ENCODE data around the gene TNN.

Gene TNN

DNA sequence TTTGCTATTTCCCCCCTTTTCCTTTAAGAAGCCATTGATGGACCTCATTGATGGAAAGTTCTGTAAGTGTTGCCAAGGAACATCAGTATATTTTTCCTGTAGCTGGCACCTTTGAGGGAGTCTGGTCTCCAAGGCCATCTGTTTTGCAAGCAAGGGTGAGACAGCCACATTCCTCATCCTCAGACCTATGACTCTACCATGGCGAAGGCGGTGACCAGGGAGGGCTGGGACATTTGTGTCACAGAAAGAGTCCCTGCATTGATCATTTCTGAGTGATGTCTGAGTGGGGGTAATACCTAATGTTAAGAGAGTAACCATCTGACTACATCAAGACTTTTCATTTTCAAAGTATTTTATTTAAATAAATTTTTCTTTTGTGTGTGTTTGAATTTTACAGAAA is 89.6 kb downstream of the TNN start:
- TF ChIP-seq, protein P1, sequence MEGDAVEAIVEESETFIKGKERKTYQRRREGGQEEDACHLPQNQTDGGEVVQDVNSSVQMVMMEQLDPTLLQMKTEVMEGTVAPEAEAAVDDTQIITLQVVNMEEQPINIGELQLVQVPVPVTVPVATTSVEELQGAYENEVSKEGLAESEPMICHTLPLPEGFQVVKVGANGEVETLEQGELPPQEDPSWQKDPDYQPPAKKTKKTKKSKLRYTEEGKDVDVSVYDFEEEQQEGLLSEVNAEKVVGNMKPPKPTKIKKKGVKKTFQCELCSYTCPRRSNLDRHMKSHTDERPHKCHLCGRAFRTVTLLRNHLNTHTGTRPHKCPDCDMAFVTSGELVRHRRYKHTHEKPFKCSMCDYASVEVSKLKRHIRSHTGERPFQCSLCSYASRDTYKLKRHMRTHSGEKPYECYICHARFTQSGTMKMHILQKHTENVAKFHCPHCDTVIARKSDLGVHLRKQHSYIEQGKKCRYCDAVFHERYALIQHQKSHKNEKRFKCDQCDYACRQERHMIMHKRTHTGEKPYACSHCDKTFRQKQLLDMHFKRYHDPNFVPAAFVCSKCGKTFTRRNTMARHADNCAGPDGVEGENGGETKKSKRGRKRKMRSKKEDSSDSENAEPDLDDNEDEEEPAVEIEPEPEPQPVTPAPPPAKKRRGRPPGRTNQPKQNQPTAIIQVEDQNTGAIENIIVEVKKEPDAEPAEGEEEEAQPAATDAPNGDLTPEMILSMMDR (conservative IDR thresholded peaks at IDR 0.05; ENCODE audit: low read length): no peak

DNA sequence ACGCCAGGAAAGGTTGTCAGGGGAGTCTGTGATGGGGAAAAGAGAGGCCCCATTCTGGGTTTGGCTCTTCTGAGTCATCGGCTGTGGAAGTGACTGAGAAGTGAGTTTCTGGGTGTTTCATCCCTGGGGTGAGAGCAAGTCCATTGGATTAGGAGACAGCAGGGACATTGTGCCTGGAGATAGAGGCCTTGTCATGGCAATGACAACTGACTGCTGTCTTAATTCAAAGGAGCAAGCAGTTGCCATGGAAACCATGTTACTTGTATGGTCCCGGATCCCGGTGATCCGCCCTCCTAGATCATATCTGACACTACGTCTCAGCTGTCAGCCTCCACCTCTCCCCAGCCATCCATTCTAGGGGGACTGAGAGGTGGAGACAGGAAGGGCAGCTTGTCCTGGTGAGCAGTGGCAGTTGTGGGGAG is 90.5 kb downstream of the TNN start:
- H3K4me3 ChIP-seq (ENCODE audit: low read length): no peak overlapping the region
- TF ChIP-seq, protein P1 (conservative IDR thresholded peaks at IDR 0.05; ENCODE audit: low read length): no peak
- no peak for DNase-seq (ENCODE audit: low read depth)

More for the DNA sequence above, 89.6 kb downstream of the TNN start:
- DNase-seq (ENCODE audit: low read depth): no peak
- no peak overlapping the region for H3K4me3 ChIP-seq (ENCODE audit: low read length)

- no peak for DNase-seq (ENCODE audit: low read depth)
- TF ChIP-seq, protein P1 (conservative IDR thresholded peaks at IDR 0.05; ENCODE audit: low read length): no peak
- no peak overlapping the region for H3K4me3 ChIP-seq (ENCODE audit: low read length)
Measured at GRCh38 chr1:175162955-175163354, 95.3 kb downstream of the TNN start.

DNA sequence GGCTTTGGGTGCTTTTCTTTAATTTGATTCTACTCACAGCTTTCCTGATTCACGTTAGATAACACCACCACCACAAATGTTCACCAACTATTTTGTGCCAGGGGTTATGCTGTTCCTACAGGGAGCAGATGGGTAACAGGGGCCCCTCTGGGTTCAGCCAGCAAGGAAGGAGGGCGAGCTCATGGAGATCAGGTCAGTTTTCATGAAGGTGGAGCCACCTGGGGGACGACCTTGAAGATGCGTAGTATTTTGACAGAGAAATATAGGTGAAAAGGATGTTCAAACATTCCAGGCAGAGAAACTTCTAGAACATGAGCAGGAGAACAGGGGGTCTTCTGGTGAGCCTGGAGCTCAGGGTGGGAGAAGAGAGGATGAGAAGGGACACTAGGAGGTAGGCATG is 96.1 kb downstream of the TNN start:
- DNase-seq (ENCODE audit: low read depth): no peak

GRCh38 chr1:175164751-175165150 is 97.1 kb downstream of the TNN start:
- H3K4me3 ChIP-seq (ENCODE audit: low read length): no peak overlapping the region
- TF ChIP-seq, protein P1 (conservative IDR thresholded peaks at IDR 0.05; ENCODE audit: low read length): no peak
- DNase-seq (ENCODE audit: low read depth): no peak

More for the DNA sequence above, 96.1 kb downstream of the TNN start:
- no peak overlapping the region for H3K4me3 ChIP-seq (ENCODE audit: low read length)
- TF ChIP-seq, protein P1 (conservative IDR thresholded peaks at IDR 0.05; ENCODE audit: low read length): no peak

DNA sequence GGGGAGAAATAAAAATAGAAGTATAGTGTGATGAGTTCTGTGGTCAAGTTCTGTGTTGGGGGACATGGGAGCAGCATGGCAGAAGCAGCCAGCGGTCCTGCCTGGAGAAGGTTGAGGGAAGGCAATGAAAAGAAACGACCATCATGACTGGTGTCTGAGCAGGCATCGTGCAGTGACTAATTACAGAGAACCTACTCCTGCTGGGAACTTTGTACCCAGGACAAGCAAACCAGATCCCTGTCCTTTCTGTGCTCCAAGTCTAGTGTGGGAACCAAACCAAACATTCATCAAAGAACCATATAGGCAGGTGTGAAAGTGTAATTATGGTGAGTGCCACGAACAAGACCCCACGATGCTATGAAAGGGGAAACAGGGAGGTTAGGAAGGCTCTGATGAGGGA is 99.1 kb downstream of the TNN start:
- no peak for DNase-seq (ENCODE audit: low read depth)
- no peak overlapping the region for H3K4me3 ChIP-seq (ENCODE audit: low read length)
- TF ChIP-seq, protein P1 (conservative IDR thresholded peaks at IDR 0.05; ENCODE audit: low read length): no peak

DNA sequence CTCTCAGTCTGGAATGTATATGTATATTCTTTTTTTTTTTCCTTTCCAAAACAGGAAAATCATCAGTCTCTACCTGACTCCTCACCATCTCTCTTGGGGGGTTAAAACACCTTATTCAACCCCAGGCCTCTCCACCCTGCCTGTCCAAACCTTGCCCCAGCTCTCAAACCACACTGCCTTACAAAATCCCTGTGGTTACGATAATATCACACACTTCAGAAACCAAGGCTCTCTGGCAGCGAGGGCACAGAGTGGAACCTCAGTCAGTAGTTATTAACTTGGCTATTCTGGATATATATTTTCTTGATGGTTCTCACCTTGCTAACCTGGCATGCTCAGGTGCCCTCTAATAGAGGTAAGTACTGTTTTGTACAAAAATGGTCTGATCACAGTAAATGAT is 100.2 kb downstream of the TNN start:
- no peak overlapping the region for H3K4me3 ChIP-seq (ENCODE audit: low read length)
- DNase-seq (ENCODE audit: low read depth): no peak
- TF ChIP-seq, protein P1 (conservative IDR thresholded peaks at IDR 0.05; ENCODE audit: low read length): no peak

All from AG10803 (cell line).